NK-92 treated with Interleukin-12 subunit alpha and Interleukin-12 subunit beta, amount 100 ng/mL, for 24 hours (cell line): ENCODE results near the gene ANKDD1A.

Experiments used
- DNase-seq: peaks from one replicate; lab custom pipeline; 2025; lab: John Stamatoyannopoulos, UW

Gene ANKDD1A

DNA sequence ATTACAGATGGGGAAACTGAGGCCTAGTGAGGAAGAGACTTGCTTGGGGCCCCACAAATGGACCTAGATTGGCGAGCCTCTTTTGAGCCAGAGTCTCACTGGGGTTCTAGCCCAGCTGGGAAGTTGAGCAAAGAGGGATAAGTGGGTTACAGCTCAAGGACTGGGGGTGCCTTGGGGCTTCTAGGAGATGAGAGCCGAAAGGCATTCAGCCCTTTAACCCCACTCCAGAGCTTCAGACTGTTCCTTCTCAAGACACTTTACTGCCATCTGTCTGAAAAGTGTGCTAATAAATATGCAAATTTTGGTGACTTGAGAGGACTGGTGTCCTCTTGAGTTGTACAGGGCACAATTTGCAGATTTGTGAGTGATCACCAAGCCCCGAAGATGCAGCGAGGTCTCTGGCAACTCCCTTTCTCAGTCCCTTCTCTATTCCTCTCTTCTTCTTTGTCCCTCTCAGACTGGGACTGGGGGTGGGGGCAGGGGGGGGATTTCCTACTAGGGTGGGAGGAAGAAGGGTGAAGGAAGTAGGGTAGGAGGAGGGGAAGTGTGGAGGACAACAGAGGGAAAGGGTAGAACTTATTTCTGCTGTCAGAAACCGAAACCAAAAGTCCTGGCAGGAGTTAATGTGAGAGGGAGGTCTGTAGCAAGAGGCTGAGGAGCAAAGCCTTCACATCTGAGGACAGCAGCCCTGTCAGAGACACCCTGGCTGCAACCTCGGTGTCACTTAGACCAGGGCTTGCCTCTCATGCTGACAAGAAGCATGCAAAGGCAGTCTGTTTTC is 16.2 kb upstream of the ANKDD1A start:
- DNase-seq = peak; percentile 59

DNA sequence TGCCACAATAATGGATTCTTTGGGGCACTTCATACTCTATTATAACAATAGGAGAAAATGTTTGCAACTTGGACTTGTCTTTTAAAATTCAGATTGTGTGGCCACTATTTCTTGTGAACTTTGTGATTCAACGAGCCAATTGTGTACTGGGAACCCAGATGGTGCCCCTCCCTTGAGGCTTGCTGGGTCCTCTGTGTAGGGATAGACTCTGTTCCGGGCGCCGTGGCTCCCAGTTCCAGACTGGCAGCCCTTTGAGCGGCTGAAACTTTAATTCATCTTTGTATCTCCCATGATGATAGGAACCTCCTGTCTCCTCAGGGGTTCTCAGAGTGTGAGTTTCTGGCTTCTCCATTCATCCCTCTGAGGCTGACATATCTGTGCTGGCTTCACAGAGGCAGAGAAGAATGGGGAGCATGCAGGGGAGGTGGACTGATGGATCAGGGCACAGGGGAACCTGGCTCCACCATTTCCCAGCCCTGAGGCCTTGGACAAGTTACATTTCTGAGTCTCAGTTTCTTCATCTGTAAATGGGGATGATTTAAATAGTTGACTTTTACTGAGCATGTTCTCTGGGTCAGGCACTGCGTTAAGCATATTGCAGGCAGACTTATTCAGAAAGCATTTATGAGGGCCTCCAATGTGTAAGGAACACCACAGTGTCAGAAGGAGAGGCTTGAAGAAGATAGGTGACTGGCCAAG is 15.2 kb upstream of the ANKDD1A start:
- DNase-seq = no peak

DNA sequence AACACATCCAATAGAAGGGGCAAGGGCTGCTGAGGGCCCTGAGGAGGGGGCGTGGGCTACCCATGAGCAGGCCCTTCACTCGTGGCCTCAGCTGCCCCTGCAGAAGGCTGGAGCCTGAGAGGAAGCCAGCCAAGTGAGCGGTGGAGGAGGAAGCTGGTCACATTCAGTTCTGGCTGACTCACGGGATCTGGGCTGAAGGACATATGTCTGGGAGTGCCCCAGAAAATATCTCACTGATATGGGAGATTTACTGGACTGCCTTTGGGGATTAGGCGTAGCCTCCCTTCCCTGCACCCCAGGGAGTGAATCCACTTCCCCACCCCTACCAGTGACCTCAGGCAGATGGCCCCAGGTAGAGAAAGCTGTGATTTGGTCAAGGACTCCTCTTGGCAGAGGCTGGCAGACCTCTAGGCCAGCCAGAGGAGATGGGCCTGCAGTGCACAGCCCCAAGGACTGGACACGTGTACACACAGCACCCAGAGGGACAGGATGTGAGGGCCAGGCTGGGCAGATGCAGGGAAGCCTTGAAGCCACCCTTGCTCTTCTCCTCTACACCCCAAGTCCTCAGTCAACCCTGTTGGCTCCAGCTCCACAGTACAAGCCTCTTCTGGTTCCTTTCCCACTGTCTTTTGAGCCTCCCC is 14.2 kb upstream of the ANKDD1A start:
- no peak for DNase-seq

DNA sequence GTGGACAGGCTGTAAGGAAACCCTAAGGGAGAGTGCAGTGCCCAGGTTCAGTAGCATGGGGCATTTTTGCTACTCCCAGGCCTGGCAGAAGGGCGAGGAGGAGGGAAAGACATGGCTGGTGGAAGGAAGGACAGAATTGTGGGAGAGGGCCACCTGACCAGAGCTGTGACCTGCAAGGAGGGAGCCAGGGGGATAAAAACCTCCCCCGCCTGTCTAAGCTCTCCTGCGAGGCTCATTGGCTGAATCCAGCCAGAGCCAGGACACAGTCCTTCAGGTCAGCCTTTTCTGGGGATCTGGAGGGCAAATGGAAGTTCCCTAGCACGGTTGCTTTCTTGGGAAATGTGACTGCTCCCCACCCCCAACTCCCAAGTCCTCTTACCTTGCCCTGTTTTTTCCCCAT is 13.3 kb upstream of the ANKDD1A start:
- DNase-seq = no peak

DNA sequence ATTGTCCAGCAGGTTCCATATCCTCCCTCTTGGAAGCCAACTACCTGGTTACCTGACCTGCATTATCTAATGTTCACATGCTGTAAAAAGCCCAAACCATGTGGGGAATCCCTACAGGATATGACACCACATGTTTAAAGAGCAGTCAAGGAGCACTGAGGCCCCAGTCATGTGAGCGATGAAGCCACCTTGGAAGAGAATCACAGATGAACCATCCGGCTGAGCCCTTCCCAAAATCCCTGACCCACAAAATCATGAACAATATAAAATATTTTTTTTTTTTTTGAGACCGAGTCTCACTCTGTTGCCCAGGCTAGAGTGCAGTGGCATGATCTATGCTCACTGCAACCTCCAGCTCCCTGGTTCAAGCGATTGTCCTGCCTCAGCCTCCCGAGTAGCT is 10.6 kb upstream of the ANKDD1A start:
- no peak for DNase-seq

DNA sequence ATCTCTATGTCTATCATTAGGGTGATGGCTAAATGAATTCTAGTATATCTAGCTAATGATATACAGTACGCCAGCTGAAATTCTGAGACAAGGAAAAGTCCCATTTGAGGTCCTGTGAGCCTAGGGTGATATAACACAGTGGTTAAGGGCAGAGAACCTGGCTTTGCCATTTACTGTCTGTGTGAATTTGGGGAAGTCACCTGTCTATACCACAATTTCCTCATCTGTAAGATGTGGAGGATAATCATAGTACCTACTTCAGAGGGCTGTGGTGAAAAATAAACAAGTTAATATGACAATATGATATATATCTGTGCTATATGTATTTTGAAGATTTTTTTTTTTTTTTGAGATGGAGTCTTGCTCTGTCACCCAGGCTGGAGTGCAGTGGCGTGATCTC is 9.8 kb upstream of the ANKDD1A start:
- no peak for DNase-seq

DNA sequence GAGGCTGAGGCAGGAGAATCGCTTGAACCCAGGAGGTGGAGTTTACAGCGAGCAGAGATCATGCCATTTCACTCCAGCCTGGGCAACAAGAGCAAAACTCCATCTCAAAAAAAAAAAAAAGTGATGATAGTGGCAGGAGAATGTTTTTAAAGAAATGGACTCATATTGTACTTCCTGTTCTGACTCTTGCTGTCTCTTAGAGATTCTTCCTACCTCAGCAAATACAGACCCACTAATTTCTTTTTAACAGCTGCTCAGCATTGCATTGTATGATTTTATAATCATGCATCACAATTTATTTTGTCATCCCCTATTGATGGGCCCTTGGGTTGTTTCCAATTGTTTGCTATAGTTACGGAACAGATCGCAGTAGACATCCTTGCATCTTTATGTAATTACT is 8.8 kb upstream of the ANKDD1A start:
- no peak for DNase-seq

DNA sequence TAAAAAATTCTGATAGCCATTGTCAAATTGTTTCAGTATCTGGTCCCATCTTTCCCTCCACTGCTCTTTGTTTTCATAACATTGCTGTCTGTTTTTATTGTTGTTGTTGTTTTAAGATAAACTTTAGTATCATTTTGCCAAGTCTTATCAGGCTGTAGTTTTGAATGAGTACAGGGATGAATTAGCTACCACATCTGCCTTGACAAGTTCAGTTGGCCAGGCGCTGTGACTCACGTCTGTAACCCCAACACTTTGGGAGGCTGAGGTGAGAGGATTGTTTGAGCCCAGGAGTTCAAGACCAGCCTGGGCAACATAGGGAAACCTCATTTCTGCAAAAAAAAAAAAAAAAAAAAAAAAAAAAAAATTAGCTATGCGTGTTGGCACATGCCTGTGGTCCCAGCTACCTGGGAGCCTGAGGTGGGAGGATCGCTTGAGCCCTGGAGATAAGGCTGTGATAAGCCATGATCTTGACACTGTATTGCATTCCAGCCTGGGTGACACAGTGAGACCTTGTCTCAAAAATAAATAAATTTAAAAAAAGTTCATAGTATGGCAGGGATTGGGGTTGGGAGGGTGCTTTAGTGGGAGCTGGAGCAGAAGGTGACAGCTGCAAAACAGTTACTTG is 8.3 kb upstream of the ANKDD1A start:
- no peak for DNase-seq

DNA sequence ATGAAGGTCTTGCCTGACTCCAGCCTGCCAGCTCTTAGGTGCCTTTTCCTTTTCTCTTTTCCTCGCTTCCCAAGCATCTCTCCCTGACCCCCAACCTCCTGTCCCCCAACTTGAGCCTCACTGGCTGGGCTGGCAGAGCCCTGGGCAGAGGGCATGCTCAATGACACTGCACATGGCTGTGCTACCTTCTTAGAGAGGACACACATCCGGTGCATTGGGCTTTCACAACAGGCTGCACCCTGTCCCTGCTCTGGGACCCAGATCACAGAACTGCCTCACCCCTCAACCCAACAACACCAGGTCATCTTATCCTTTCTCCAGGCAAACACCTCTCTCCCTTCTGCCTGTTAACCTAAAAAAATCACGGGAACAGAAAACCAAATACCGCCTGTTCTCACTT is 7.5 kb upstream of the ANKDD1A start:
- DNase-seq = no peak

DNA sequence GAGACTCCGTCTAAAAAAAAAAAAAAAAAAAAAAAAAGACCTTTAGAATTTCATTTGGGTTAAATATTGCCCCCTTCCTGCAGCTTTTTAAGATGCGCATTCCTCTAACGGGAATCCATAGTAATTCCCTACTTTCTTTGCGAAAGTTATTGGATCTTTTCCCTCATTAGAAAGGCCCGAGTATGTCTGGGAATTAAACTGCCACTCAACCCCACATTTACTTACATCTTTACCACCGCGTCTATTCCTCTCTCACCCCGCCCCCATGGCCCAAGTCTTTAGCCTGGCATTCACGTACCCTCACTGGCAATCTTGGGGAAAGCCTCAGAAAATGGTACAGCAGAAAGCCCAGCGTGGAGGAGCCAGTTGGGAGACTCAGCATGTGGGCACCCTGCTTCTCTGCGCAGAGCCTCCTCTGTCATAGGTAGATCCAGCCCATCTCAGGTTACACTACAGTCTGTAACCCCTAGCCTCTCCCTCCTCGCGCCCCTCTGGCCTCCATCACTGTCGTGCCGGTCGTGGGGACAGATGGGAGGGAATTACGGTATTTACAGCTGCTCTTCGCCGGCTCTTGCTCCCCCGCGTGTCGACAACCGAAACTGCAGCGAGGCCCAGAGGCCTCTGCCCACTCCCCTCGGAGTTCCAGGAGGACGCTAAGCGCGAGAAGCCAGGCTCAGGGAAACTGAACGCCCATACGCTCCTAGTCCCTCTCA is 6.4 kb upstream of the ANKDD1A start:
- DNase-seq = no peak

DNA sequence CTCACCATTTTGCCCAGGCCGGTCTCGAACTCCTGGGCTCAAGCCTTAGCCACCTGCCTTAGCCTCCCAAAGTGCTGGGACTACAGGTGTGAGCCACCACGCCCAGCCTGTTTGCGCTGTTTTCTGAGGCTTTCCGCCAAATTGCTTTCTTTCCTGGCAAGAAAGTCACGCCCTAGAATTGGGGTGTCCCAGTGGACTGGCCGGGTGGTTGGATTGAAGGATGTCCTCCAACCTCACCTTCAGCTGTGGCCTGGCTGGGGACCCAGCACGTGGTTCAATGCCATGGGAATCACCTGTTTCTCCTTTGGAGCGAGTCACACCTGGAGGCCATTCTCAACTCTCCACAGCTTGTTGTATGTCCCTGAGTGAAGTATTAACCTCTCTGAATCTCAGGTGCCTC is 5.8 kb upstream of the ANKDD1A start:
- DNase-seq = no peak

DNA sequence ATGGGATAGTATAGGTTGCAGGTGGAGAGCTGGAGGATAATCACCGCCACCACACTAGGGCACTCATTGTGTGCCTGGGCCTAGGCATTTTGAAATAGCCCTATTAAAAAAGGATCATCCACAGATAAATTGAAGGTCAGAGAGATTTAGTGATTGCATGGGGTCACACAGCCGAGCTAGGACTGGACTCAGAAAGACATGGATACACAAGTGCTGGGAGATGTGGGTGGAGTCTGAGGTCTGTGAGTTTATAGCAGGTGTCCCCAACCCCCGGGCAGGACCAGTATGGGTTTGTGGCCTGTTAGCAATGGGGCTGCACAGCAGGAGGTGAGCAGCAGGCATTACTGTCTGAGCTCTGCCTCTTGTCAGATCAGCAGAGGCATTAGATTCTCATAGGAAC is 5.3 kb upstream of the ANKDD1A start:
- no peak for DNase-seq

DNA sequence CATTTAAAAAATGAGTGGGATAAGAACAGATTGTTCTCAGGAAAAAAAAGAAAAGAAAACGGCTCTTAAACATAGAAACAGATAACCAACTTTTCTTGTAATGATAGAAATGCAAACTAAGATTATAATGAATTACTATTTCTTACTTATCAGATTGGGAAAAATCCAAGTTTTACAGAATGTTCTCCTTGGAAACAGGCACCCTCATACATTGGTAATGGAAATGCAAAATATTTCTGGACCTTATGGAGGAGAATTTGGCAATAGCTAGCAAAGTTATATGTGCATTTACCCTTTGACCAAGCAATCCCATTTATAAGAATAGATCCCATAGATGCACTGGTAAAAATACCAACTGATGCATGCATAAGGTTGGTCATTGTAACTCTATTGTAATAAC is 3.7 kb upstream of the ANKDD1A start:
- no peak for DNase-seq

DNA sequence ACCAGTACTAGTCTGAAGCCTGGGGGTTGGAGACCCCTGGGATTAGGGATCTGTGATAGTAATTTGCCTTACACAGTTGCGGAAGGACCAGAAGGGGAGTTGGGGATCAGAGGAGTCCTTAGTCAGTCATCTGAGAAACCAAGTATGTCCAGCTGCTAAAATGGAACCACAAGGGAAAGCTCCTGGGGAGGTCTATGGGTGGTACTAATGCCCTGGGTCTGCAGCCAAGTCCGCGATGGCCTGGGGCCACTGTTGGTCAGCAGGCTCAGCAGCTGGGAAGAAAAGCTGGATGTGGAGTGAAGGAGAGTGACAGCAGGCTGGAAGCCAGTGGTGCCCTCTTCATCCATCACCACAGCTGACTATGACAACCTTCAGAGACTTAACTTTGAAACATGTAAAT is 2.2 kb upstream of the ANKDD1A start:
- no peak for DNase-seq

DNA sequence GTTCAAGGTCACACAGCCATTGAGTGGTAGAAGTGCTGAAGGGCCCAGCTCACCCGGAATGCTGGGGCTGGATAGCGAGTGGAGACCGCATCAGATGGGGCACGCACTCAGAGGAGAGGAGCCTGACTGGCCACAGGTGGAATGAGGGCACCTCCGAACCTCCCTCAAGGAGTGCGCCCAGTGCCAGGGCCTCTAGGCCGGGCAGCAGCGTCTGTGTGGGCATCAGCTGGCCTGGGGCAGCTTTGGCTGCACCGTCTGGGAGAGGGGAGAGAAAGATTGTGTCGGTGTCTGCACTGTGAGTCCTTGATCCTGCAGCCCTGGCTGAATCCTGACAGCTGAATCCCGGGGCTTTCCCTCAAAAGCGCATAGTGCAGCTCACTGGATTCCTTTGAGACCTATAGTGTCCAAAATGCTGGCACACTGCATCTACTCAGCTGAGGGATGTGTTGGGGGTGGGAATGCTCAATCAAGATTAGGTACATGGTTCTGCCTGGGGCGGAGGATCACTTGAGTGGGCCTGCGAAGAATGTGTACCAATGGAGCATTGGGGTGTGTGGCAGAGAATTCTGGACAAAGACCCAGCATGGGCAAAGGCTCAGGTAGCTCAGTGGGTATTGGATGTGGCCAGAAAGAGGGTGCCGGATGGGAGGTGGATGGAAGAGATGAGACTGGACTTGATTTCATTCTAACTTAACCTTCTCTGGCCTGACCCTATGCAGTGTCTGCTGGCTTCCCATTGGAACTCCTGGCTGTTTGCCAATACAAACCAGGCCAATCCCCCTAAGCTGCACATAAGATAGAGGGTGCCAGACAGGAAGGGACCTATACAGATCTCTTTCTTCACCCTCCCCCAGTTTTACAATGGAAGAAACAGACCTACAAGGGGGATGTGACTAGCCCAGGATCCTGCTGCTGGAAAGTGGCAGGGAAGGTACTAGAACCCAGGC is 950 bp downstream of the ANKDD1A start:
- DNase-seq = no peak

DNA sequence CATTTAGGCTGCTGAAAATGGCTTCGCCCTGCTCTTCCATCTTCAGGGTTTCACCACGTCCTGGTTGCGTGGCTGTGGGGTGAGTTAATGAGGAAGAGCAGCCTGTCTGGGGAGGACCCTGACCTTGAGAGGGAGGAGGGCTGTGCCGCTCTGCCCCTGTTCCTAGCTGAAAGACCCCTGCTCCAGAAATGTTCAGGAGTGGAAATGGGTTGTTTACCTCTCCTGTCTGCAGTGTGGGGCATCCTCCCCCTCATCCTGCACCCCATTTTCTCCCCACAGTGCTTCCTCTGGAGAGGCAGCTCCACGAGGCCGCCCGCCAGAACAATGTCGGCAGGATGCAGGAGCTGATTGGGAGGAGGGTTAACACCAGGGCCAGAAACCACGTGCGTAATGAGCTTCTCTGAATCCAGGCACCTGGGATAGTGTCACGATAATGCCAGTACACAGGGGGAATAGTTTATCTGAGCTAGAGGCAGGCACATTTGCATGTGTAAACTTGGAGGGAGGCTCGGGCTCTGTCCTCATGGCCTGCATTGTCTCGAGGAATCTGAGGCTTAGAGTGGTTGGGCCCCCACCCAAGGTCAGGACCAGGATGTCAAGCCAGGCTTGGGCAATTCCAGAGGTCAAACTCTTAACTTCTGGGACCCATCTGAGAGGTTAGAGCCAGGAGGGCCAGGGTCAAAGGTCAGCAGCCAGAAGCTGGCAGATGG is 4.0 kb downstream of the ANKDD1A start:
- DNase-seq = no peak

DNA sequence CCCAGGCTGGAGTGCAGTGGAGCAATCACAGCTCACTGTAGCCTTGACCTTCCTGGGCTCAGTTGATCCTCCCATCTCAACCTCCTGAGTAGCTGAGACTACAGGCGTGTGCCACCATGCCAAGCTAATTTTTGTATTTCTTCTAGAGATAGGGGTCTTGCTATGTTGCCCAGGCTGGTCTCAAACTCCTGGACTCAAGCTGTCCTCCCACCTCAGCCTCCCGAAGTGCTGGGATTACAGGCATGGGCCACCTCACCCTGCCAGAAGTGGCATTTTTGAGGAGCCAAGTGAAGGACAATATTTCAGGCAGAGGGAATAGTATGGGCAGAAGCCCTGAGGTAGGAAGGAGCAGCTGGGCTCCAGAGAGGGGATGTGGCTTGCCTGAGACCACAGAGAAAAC is 4.7 kb downstream of the ANKDD1A start:
- DNase-seq = no peak

DNA sequence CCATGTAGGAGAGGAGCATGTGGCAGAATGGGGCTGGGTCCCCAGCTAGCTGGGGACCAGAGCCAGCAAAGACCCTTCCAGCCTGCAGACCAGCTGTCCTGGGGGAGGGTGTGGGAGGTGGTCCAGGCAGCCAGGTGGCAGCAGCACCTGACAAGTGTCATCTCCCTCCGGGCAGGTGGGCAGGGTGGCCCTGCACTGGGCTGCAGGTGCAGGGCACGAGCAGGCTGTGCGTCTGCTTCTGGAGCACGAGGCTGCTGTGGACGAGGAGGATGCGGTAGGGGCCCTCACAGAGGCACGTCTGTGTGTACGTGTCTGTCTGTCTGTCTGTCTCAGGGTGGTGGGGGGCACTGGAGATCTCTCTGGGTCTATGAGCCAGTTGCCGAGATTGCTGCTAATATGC is 5.5 kb downstream of the ANKDD1A start:
- DNase-seq = no peak

DNA sequence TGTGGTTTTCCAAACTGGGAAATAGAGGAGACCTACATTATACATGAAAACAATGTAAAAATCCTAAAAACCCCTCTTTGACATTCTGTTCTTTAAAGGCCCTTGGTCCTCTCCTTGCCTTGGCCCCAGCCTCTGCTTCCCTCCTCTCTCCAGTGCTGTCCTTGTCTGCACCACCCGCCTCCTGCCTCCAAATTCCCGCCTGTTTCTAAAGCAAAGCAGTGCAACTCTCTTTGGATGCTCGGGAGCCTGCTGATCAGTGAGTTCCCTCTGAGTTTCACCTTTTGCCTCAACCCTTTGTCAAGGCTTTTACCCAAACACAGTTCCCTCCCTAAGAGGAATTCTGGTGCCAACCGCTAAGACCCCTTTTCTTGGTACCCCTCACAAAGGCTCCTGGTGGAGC is 8.0 kb downstream of the ANKDD1A start:
- DNase-seq = no peak

DNA sequence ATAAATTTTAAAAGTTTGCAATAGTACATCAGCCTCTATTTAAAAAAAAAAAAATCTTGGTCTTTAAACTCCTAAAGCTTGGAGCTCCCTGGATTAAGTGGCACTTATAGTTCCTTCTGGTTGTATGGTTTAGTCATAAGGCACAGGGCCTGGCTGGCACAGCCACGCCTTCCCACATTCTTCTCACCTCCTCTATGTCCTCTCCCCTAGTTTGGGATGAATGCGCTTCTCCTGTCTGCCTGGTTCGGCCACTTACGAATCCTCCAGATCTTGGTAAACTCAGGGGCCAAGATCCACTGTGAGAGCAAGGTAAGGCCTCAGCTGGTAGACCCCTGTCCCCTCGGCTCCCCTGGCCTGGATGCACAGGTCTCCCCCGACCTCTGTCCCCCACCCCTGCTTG is 10.0 kb downstream of the ANKDD1A start:
- no peak for DNase-seq
